Thymus (tissue), 11 donors: ENCODE data around the gene CAPRIN1. TPM values are rescaled to one million over a fixed set of nuclear protein-coding genes. Genes with fewer than 3 reads are reported as not detected.
"Not testable (repeated sequence)": the region's sequence is repeated elsewhere in the genome, so short reads cannot be mapped to it uniquely, and the experiment has no call there.

Source experiments
- DNase-seq, 9 donors: peaks; one replicate each; pipeline ENCODE4 v3.0.0-alpha.2; 2013; ENCODE audit warnings: low spot score in 9 of 9, low read depth in 6 of 9, missing footprints in 1 of 9
- H3K27ac ChIP-seq, 2 donors: one replicate each; pipeline ENCODE4 v1.5.1; 2013; ENCODE audit warnings: control low read depth in 1 of 2, low read depth in 1 of 2, low read length in 1 of 2, mild to moderate bottlenecking in 1 of 2, moderate library complexity in 1 of 2
- H3K27me3 ChIP-seq, 2 donors: one replicate each; pipeline ENCODE4 v1.5.1; 2013; ENCODE audit warnings: low read length in 1 of 2; ENCODE audit not compliant: control insufficient read depth in 2 of 2, insufficient read depth in 1 of 2
- H3K36me3 ChIP-seq, 2 donors: one replicate each; pipeline ENCODE4 v1.5.1; 2013; ENCODE audit warnings: low read length in 1 of 2, mild to moderate bottlenecking in 1 of 2, moderate library complexity in 1 of 2; ENCODE audit not compliant: control insufficient read depth in 2 of 2, insufficient read depth in 2 of 2
- H3K4me1 ChIP-seq, 2 donors: one replicate each; pipeline ENCODE4 v1.5.1; 2013; ENCODE audit warnings: low read length in 2 of 2; ENCODE audit not compliant: control insufficient read depth in 2 of 2, insufficient read depth in 2 of 2
- H3K4me3 ChIP-seq, 2 donors: one replicate each; pipeline ENCODE4 v1.5.1; 2013; ENCODE audit warnings: low read length in 2 of 2, control low read depth in 1 of 2, mild to moderate bottlenecking in 1 of 2
- H3K9me3 ChIP-seq, 2 donors: one replicate each; pipeline ENCODE4 v1.5.1; 2013; ENCODE audit warnings: low read length in 1 of 2, mild to moderate bottlenecking in 1 of 2; ENCODE audit not compliant: control insufficient read depth in 2 of 2, insufficient read depth in 1 of 2
- WGBS: extraction: QIAGEN DNeasy Blood & Tissue Kit; methylation state at CpG from one replicate; pipeline ENCODE4 v1.1.7; 2013; 5-methylcytosine and 5-hydroxymethylcytosine counted together
- polyA plus RNA-seq: library from polyadenylated mRNA; stranded (reverse); fragments of 200-250 nt; gene quantifications from one replicate; pipeline ENCODE4 v1.2.3, GENCODE V29; 2013
- total RNA-seq: library from RNA; stranded (reverse); fragments of 120-200 nt; gene quantifications from one replicate; pipeline ENCODE4 v1.2.4, GENCODE V29; 2013
- donor health status: healthy.

CAPRIN1 gene
- total and polyA plus RNA-seq, 2 donors = 98.1 to 135 TPM

DNA sequence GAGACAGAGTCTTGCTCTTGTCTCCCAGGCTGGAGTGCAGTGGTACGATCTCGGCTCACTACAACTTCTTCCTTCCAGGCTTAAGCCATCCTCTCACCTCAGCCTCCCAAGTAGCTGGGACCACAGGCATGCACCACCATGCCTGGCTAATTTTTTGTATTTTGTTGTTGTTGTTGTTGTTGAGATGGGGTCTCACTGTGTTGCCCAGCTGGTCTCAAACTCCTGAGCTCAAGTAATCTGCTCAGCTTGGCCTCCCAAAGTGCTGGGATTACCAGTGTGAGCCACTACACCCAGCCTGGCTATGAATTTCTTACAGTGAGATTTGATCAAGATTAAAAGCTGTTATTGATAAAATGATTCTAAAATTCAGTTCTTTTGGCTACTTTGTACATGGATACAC lies 43.4 kb downstream of the CAPRIN1 start:
- WGBS = 100% methylated on average over 2 of the region's 2 CpGs
- H3K4me1 ChIP-seq, H3K27me3 ChIP-seq, H3K9me3 ChIP-seq, H3K4me3 ChIP-seq, H3K27ac ChIP-seq, DNase-seq: not testable (repeated sequence)
- peaks cover 48 to 95% of the 10 kb centered on the region in 2 donors for H3K36me3 ChIP-seq

DNA sequence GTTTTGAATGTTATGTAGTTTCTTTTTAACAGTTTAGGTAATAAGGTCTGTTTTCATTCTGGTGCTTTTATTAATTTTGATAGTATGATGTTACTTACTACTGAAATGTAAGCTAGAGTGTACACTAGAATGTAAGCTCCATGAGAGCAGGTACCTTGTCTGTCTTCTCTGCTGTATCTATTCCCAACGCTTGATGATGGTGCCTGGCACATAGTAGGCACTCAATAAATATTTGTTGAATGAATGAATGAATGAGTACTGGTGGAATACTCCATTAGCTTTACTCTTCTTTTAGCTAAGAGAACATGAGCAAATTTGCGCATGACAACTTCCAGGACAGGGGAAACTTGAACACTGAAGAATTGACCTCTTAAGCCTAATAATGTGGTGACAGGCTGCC lies 47.3 kb downstream of the CAPRIN1 start:
- Histone ChIP-seq H3K9me3 (no peaks in the 10 kb centered on the region), H3K27me3 (no peaks in the 10 kb centered on the region), H3K4me1 (no peaks in the 10 kb centered on the region), H3K36me3 (peaks cover 17 to 75% of the 10 kb centered on the region in 2 donors), H3K4me3 (no peak overlapping the region), H3K27ac (no peak overlapping the region)
- WGBS = 99% methylated on average over 2 of the region's 2 CpGs
- DNase-seq = no peak

GRCh38 chr11:34104680-34105078 lies 53.1 kb downstream of the CAPRIN1 start:
- Histone ChIP-seq H3K27ac (peak overlapping the region; percentile 90 to 95), H3K27me3 (no peaks in the 10 kb centered on the region), H3K4me3 (peak overlapping the region; percentile 72 to 95), H3K4me1 (peaks cover 12 to 18% of the 10 kb centered on the region in 2 donors), H3K9me3 (no peaks in the 10 kb centered on the region), H3K36me3 (peaks cover 11 to 39% of the 10 kb centered on the region in 2 donors)
- peak in 2 of 9 donors; percentile 3 to 16 for DNase-seq
- 30% methylated on average over 6 of the region's 6 CpGs for WGBS

DNA sequence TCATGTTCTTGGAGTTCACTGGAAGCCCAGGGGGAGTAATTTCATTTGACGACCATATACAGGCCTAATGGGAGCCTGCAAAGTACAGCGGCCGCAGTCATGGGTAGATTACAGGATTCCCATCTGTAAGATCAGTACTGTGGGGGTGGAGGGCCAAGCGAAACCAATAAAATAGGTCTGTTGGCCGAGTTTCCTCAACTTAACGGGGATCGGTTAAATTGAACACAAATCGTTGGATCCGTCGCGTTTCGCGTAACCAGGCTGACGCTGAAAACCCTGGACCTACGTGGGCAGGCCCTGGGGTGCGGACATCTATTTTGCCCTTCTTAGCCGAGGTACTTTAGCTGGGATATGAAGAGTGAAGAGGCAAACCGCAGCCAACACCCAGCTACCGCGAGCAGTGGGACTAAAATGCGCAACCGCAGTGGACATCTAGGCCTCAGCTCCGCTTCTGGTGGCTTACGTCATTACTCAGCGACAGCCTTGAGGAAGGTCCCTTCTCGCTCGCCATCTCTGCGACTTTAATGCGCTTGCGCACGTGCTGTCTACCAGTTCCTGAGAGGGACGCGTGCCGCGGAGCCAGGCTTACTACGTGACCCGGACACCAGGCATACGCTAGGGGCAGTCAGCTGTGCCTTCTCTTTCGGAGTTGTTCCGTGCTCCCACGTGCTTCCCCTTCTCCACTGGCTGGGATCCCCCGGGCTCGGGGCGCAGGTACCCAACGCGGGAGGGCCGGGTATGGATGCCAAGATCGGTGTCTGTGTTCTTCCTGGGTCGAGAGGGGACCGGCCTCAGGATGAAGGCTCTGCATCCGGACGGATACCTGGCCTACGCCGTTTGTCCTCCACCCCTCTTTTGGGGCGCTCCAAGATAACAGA lies 53.8 kb downstream of the CAPRIN1 start, which contains the start of gene NAT10:
Gene NAT10 (plus strand): TSS at position 551 of the 878 bp plus-strand sequence. CDS start 2,597 bp downstream, outside the sequence.
- H3K4me1 ChIP-seq = peaks cover 12 to 18% of the 10 kb centered on the region in 2 donors
- peak within 1 kb of the TSS; percentile 72 to 95 for H3K4me3 ChIP-seq
- peak; percentile 94 to 100 (median 99) for DNase-seq
- H3K9me3 ChIP-seq = no peaks in the 10 kb centered on the region
- peak within 1 kb of the TSS; percentile 90 to 95 for H3K27ac ChIP-seq
- no peaks in the 10 kb centered on the region for H3K27me3 ChIP-seq
- H3K36me3 ChIP-seq = peaks cover 16 to 39% of the 10 kb centered on the region in 2 donors
- WGBS = under 1% methylated on average over 55 of the region's 55 CpGs

DNA sequence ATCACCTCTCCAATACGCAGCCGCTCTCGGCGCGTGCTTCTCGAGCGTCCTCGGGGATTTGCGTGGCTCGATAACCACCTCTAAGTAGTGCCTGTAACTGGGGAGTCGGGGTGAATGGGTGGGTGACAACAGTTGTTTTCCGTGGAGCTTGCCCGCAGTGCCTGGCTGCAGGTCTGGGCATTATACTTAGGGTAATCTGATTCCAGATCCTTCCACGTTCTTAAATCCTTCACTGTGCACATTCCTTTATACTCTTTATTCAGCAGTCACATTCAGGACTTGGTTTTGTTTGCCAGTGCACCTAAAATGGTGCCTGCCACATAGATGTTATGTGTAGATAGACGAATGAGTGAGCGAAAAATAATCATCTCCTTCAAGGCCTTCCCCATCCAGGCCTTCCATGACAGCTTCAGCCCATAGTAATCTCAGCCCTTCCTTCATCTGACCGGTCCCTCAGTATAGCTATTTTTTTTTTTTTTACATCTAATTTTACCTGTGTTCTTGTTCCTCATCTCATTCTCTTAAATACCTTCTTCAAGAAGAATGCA lies 54.5 kb downstream of the CAPRIN1 start:
- no peaks in the 10 kb centered on the region for H3K9me3 ChIP-seq
- DNase-seq = peak in 3 of 9 donors; percentile 8 to 17 (median 13)
- H3K27me3 ChIP-seq = no peaks in the 10 kb centered on the region
- H3K4me1 ChIP-seq = peaks cover 12 to 18% of the 10 kb centered on the region in 2 donors
- peaks cover 16 to 34% of the 10 kb centered on the region in 2 donors for H3K36me3 ChIP-seq
- H3K4me3 ChIP-seq = peak overlapping the region; percentile 72 to 95
- H3K27ac ChIP-seq = peak overlapping the region; percentile 90 to 95
- 2% methylated on average over 17 of the region's 17 CpGs for whole genome bisulfite sequencing

GRCh38 chr11:34111722-34112270 lies 60.3 kb downstream of the CAPRIN1 start:
- H3K36me3 ChIP-seq = peaks cover 58 to 72% of the 10 kb centered on the region in 2 donors
- peaks cover 0 to 3% of the 10 kb centered on the region in 2 donors for H3K4me1 ChIP-seq
- no peak for DNase-seq
- no peak overlapping the region for H3K27ac ChIP-seq
- no peaks in the 10 kb centered on the region for H3K27me3 ChIP-seq
- WGBS = 97% methylated on average over 6 of the region's 6 CpGs
- H3K4me3 ChIP-seq = no peak overlapping the region
- H3K9me3 ChIP-seq = no peaks in the 10 kb centered on the region

GRCh38 chr11:34114014-34114413 lies 62.5 kb downstream of the CAPRIN1 start:
- no peak overlapping the region for H3K27ac ChIP-seq
- DNase-seq = no peak
- H3K4me1 ChIP-seq = no peaks in the 10 kb centered on the region
- peaks cover 75 to 82% of the 10 kb centered on the region in 2 donors for H3K36me3 ChIP-seq
- WGBS = 97% methylated on average over 2 of the region's 2 CpGs
- no peaks in the 10 kb centered on the region for H3K9me3 ChIP-seq
- H3K27me3 ChIP-seq = no peaks in the 10 kb centered on the region
- no peak overlapping the region for H3K4me3 ChIP-seq

GRCh38 chr11:34114471-34114870 lies 62.9 kb downstream of the CAPRIN1 start:
- Histone ChIP-seq H3K9me3 (no peaks in the 10 kb centered on the region), H3K36me3 (peaks cover 75 to 82% of the 10 kb centered on the region in 2 donors), H3K27me3 (no peaks in the 10 kb centered on the region), H3K4me1 (no peaks in the 10 kb centered on the region), H3K4me3 (no peak overlapping the region), H3K27ac (no peak overlapping the region)
- 95% methylated on average over 5 of the region's 5 CpGs for WGBS
- DNase-seq = no peak

DNA sequence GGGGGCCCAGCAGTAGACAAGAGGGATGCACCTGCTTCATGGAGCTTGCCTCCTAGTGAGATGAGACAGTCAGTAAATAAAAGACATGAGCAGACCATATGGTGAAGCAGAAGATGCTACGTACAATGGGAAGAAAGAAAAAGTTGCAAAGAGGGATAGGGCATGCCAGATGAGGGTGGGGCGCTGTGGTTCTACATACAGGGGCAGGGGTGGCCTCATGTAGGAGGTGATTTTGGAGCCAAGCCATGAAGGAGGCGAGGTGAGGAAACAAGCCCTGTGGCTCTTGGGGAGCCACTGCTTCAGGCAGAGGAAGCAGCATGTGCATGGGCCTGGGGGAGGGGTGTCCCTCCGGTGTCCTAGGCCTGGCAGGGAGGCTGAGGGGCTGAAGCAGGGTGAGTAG lies 69.1 kb downstream of the CAPRIN1 start:
- Histone ChIP-seq H3K36me3 (peaks cover 67 to 73% of the 10 kb centered on the region in 2 donors), H3K4me3 (no peak overlapping the region), H3K4me1 (no peaks in the 10 kb centered on the region), H3K27me3 (no peaks in the 10 kb centered on the region), H3K9me3 (no peaks in the 10 kb centered on the region), H3K27ac (no peak overlapping the region)
- 97% methylated on average over 4 of the region's 4 CpGs for WGBS
- no peak for DNase-seq
